Urothelium cell line (cell line): Measurements from ENCODE around the gene TAOK3.
A peak's percentile ranks its signal among the peaks of the same experiment; 100 is the strongest.
"Not testable (repeated sequence)": the region's sequence is repeated elsewhere in the genome, so short reads cannot be mapped to it uniquely, and the experiment has no call there.

Experiments used
- DNase-seq: peaks from one replicate; pipeline ENCODE4 v3.0.0; 2011; ENCODE audit warnings: low spot score, mixed read lengths
- FAIRE-seq: peaks from 2 replicates; lab custom pipeline; 2011; peaks lifted over from hg19 to GRCh38; lab: Jason Lieb, UNC

The TAOK3 gene

GRCh38 chr12:118372541-118373495, at the start of gene TAOK3:
Gene TAOK3 (minus strand): TSS chr12:118372907. CDS start chr12:118255567, 117,340 bp downstream.
- FAIRE-seq (no peak), DNase-seq (peak; percentile 96)

- DNase-seq (no peak), FAIRE-seq (no peak)
Measured at GRCh38 chr12:118420673-118421072, 48.0 kb upstream of the TAOK3 start.

- FAIRE-seq = no peak
- no peak for DNase-seq
Measured at GRCh38 chr12:118418385-118419057, 45.8 kb upstream of the TAOK3 start.

GRCh38 chr12:118417942-118418341, 45.2 kb upstream of the TAOK3 start:
- DNase-seq = no peak
- FAIRE-seq = no peak

- FAIRE-seq (no peak), DNase-seq (no peak)
Measured at GRCh38 chr12:118409834-118410233, 37.1 kb upstream of the TAOK3 start.

GRCh38 chr12:118408241-118408640, 35.5 kb upstream of the TAOK3 start:
- not testable (repeated sequence) for DNase-seq, FAIRE-seq

- peak; percentile 31 for DNase-seq
- FAIRE-seq = no peak
Measured at GRCh38 chr12:118404876-118405521, 32.3 kb upstream of the TAOK3 start.

GRCh38 chr12:118402251-118402650, 29.5 kb upstream of the TAOK3 start:
- DNase-seq (no peak), FAIRE-seq (no peak)

GRCh38 chr12:118398940-118399339, 26.2 kb upstream of the TAOK3 start:
- no peak for FAIRE-seq
- no peak for DNase-seq

GRCh38 chr12:118398524-118398923, 25.8 kb upstream of the TAOK3 start:
- DNase-seq = no peak
- no peak for FAIRE-seq

- FAIRE-seq (no peak), DNase-seq (no peak)
Measured at GRCh38 chr12:118397708-118398440, 25.2 kb upstream of the TAOK3 start.

GRCh38 chr12:118391836-118392235, 19.1 kb upstream of the TAOK3 start:
- DNase-seq (no peak), FAIRE-seq (no peak)

- DNase-seq (no peak), FAIRE-seq (no peak)
Measured at GRCh38 chr12:118391424-118391823, 18.7 kb upstream of the TAOK3 start.

- FAIRE-seq (no peak), DNase-seq (peak; percentile 61)
Measured at GRCh38 chr12:118377884-118378470, 5.3 kb upstream of the TAOK3 start.

- DNase-seq (no peak), FAIRE-seq (no peak)
Measured at GRCh38 chr12:118377021-118377883, 4.5 kb upstream of the TAOK3 start.

- FAIRE-seq (no peak), DNase-seq (peak; percentile 86)
Measured at GRCh38 chr12:118376089-118377020, 3.6 kb upstream of the TAOK3 start, which contains the start of gene SUDS3. Gene SUDS3 (plus strand): TSS chr12:118376555. CDS start chr12:118376692, 137 bp downstream.

- DNase-seq (no peak), FAIRE-seq (no peak)
Measured at GRCh38 chr12:118375348-118375747, 2.6 kb upstream of the TAOK3 start.

GRCh38 chr12:118374909-118375308, 2.2 kb upstream of the TAOK3 start:
- no peak for FAIRE-seq
- no peak for DNase-seq
